Upper lobe of left lung (tissue), 6 donors: ENCODE data around the gene PCNX2. TPM values are rescaled to one million over a fixed set of nuclear protein-coding genes. Genes with fewer than 3 reads are reported as not detected.

ENCODE experiments used
- ATAC-seq, 2 donors: fragments of 200-7000 bp; cut with Tn5 transposase; one replicate each; pipeline ENCODE4 v1.9.1; 2022; ENCODE audit warnings: mild to moderate bottlenecking in 2 of 2, moderate library complexity in 2 of 2; ENCODE audit not compliant: low FRiP score in 2 of 2
- DNase-seq, 2 donors: peaks; one replicate each; pipeline ENCODE4 v3.0.0-alpha.2; 2019 to 2020
- H3K27ac ChIP-seq, 4 donors: fragments of 200-600 bp; sonication (generic); one replicate each; pipeline ENCODE4 v1.5.1; 2016 to 2019
- H3K27me3 ChIP-seq, 4 donors: fragments of 200-600 bp; sonication (generic); one replicate each; pipeline ENCODE4 v1.5.1; 2017 to 2019
- H3K36me3 ChIP-seq, 4 donors: fragments of 200-600 bp; sonication (generic); one replicate each; pipeline ENCODE4 v1.5.1; 2016 to 2019
- H3K4me1 ChIP-seq, 4 donors: fragments of 200-600 bp; sonication (generic); one replicate each; pipeline ENCODE4 v1.5.1; 2018 to 2019
- H3K4me3 ChIP-seq, 4 donors: fragments of 200-600 bp; sonication (generic); one replicate each; pipeline ENCODE4 v1.5.1; 2017 to 2019; ENCODE audit warnings: mild to moderate bottlenecking in 2 of 4, moderate library complexity in 1 of 4
- H3K9me3 ChIP-seq, 4 donors: fragments of 200-600 bp; sonication (generic); one replicate each; pipeline ENCODE4 v1.5.1; 2018 to 2019
- CTCF ChIP-seq, 6 experiments: fragments of 450-650 bp in 4 of 6; fragments of 200-600 bp in 2 of 6; sonication (generic) in 2 of 6; IDR thresholded peaks; one replicate each; pipeline ENCODE4 v1.5.1; 2016 to 2019; ENCODE audit warnings: antibody characterized with exemption in 6 of 6
- EP300 ChIP-seq, 4 donors: sonication (generic); formaldehyde crosslinking; IDR thresholded peaks; one replicate each; pipeline ENCODE4 v1.5.1; 2017; ENCODE audit warnings: antibody characterized with exemption in 4 of 4, control low read depth in 2 of 4
- POLR2A ChIP-seq, 4 donors: fragments of 450-650 bp; IDR thresholded peaks; one replicate each; pipeline ENCODE4 v1.5.1; 2016 to 2017; ENCODE audit warnings: antibody characterized with exemption in 4 of 4, mild to moderate bottlenecking in 2 of 4
- POLR2AphosphoS5 ChIP-seq, 2 donors: sonication (generic); formaldehyde crosslinking; IDR thresholded peaks; one replicate each; pipeline ENCODE4 v1.5.1; 2017; ENCODE audit warnings: antibody characterized with exemption in 2 of 2
- WGBS, 2 donors: methylation state at CpG; one replicate each; pipeline ENCODE4 v1.1.5; 2017 to 2018; 5-methylcytosine and 5-hydroxymethylcytosine counted together
- total RNA-seq, 6 donors: library from RNA; depleted of rRNA in 4 of 6; stranded (reverse); fragments of >200 nt in 4 of 6; gene quantifications; one replicate each; pipeline versions ENCODE4 v1.1.0 to v1.2.1, GENCODE V29; 2016 to 2021
- donor health status: DM: no; HTN: no; CAD: no; lungs with moderate emphysema.
- donor health status: DM: no; HTN: yes; CAD: no; lungs with severe emphysema.

Gene PCNX2
- total RNA-seq, 6 donors from 2014 or later = 8.2 to 27.2 (median 14.5) TPM

- TF ChIP-seq POLR2AphosphoS5 (IDR thresholded peaks at IDR 0.05) = no peak
- TF ChIP-seq EP300 (IDR thresholded peaks at IDR 0.05) = no peak
- TF ChIP-seq POLR2A (IDR thresholded peaks at IDR 0.05) = no peak
- no peak for TF ChIP-seq CTCF (IDR thresholded peaks at IDR 0.05)
- no peak overlapping the region for H3K27ac ChIP-seq
- H3K4me3 ChIP-seq = no peak overlapping the region
- 59 to 94% methylated on average over 3 of the region's 3 CpGs for WGBS, 2 donors
- DNase-seq (no peak), ATAC-seq (no peak)
- H3K4me1 ChIP-seq = no peaks in the 10 kb centered on the region
- no peaks in the 10 kb centered on the region for H3K9me3 ChIP-seq
- H3K36me3 ChIP-seq = no peaks in the 10 kb centered on the region
- H3K27me3 ChIP-seq = no peaks in the 10 kb centered on the region
These were observed 27.0 kb downstream of the PCNX2 start for GRCh38 chr1:233268389-233269022.

GRCh38 chr1:233261695-233262094 is 33.8 kb downstream of the PCNX2 start:
- DNase-seq = no peak
- H3K27ac ChIP-seq = no peak overlapping the region
- no peaks in the 10 kb centered on the region for H3K9me3 ChIP-seq
- TF ChIP-seq POLR2A (IDR thresholded peaks at IDR 0.05) (no peak), CTCF (IDR thresholded peaks at IDR 0.05) (no peak), POLR2AphosphoS5 (IDR thresholded peaks at IDR 0.05) (no peak), EP300 (IDR thresholded peaks at IDR 0.05) (no peak)
- H3K27me3 ChIP-seq = no peaks in the 10 kb centered on the region
- peaks cover 0 to 8% (median 3%) of the 10 kb centered on the region in 4 donors for H3K36me3 ChIP-seq
- 85 to 93% methylated on average over 5 of the region's 5 CpGs for WGBS, 2 donors
- no peaks in the 10 kb centered on the region for H3K4me1 ChIP-seq
- ATAC-seq = no peak
- H3K4me3 ChIP-seq = no peak overlapping the region

- Histone ChIP-seq H3K27me3 (no peaks in the 10 kb centered on the region), H3K9me3 (no peaks in the 10 kb centered on the region), H3K36me3 (peaks cover 0 to 8% (median 3%) of the 10 kb centered on the region in 4 donors), H3K4me1 (no peaks in the 10 kb centered on the region), H3K27ac (no peak overlapping the region), H3K4me3 (no peak overlapping the region)
- TF ChIP-seq POLR2AphosphoS5 (IDR thresholded peaks at IDR 0.05) = no peak
- no peak for TF ChIP-seq POLR2A (IDR thresholded peaks at IDR 0.05)
- TF ChIP-seq EP300 (IDR thresholded peaks at IDR 0.05) = no peak
- TF ChIP-seq CTCF (IDR thresholded peaks at IDR 0.05) = no peak
- DNase-seq = no peak
- WGBS, 2 donors = 58 to 73% methylated on average over 3 of the region's 3 CpGs
- no peak for ATAC-seq
These were observed 34.3 kb downstream of the PCNX2 start for GRCh38 chr1:233261206-233261605.

GRCh38 chr1:233257786-233258185 is 37.7 kb downstream of the PCNX2 start:
- Histone ChIP-seq H3K9me3 (no peaks in the 10 kb centered on the region), H3K27ac (no peak overlapping the region), H3K27me3 (no peaks in the 10 kb centered on the region), H3K4me1 (no peaks in the 10 kb centered on the region), H3K4me3 (no peak overlapping the region), H3K36me3 (peaks cover 0 to 8% (median 3%) of the 10 kb centered on the region in 4 donors)
- 82 to 89% methylated on average over 6 of the region's 6 CpGs for WGBS, 2 donors
- no peak for ATAC-seq
- TF ChIP-seq POLR2AphosphoS5 (IDR thresholded peaks at IDR 0.05) = no peak
- no peak for TF ChIP-seq EP300 (IDR thresholded peaks at IDR 0.05)
- TF ChIP-seq POLR2A (IDR thresholded peaks at IDR 0.05) = no peak
- TF ChIP-seq CTCF (IDR thresholded peaks at IDR 0.05) = no peak
- no peak for DNase-seq

GRCh38 chr1:233256789-233257188 is 38.7 kb downstream of the PCNX2 start:
- DNase-seq (no peak), ATAC-seq (no peak)
- peaks cover 0 to 8% (median 3%) of the 10 kb centered on the region in 4 donors for H3K36me3 ChIP-seq
- no peaks in the 10 kb centered on the region for H3K4me1 ChIP-seq
- H3K4me3 ChIP-seq = no peak overlapping the region
- TF ChIP-seq EP300 (IDR thresholded peaks at IDR 0.05) (no peak), POLR2AphosphoS5 (IDR thresholded peaks at IDR 0.05) (no peak)
- H3K27me3 ChIP-seq = no peaks in the 10 kb centered on the region
- H3K9me3 ChIP-seq = no peaks in the 10 kb centered on the region
- no peak overlapping the region for H3K27ac ChIP-seq
- 92 to 98% methylated on average over 2 of the region's 2 CpGs for WGBS, 2 donors
